Stimulated activated CD4-positive, alpha-beta T cell treated with anti-CD3 and anti-CD28 coated beads, Interleukin-15, amount 100 ng/mL, for 48 hours (primary cell): ENCODE results near the gene PAPLN.
"Not testable (repeated sequence)": the region's sequence is repeated elsewhere in the genome, so short reads cannot be mapped to it uniquely, and the experiment has no call there.

Experiments used
- DNase-seq, 2 donors: peaks; one replicate each; pipeline ENCODE4 v3.0.0-alpha.2; 2020; ENCODE audit warnings: low read depth in 2 of 2

Gene PAPLN

GRCh38 chr14:73289729-73290128 lies 52.4 kb downstream of the PAPLN start:
- DNase-seq, result no peak

GRCh38 chr14:73290279-73290678 lies 53.0 kb downstream of the PAPLN start:
- no peak for DNase-seq

- DNase-seq, result no peak
These were observed 56.8 kb downstream of the PAPLN start for GRCh38 chr14:73293782-73294781.

- DNase-seq, result no peak
These were observed 58.0 kb downstream of the PAPLN start for GRCh38 chr14:73295198-73295796.

GRCh38 chr14:73305499-73305898 lies 68.2 kb downstream of the PAPLN start:
- no peak for DNase-seq

- no peak for DNase-seq
These were observed 70.0 kb downstream of the PAPLN start for GRCh38 chr14:73307261-73307660.

GRCh38 chr14:73309207-73309606 lies 71.9 kb downstream of the PAPLN start:
- DNase-seq, result not testable (repeated sequence)

- no peak for DNase-seq
These were observed 74.4 kb downstream of the PAPLN start for GRCh38 chr14:73311708-73312030.

GRCh38 chr14:73312687-73313086 lies 75.4 kb downstream of the PAPLN start:
- no peak for DNase-seq

GRCh38 chr14:73313151-73313550 lies 75.8 kb downstream of the PAPLN start:
- no peak for DNase-seq

- no peak for DNase-seq
These were observed 86.6 kb downstream of the PAPLN start for GRCh38 chr14:73323896-73324399.
